ENCODE results near the gene LARP4.

LARP4 gene

GRCh38 chr12:50524621-50525020 is 123.9 kb downstream of the LARP4 start:
- no peaks in the 10 kb centered on the region for H3K36me3 ChIP-seq (ENCODE audit: control insufficient read depth, insufficient read depth, low read length)
- H3K4me3 ChIP-seq (ENCODE audit: low read length), result no peak overlapping the region
- H3K27me3 ChIP-seq (ENCODE audit: control insufficient read depth, insufficient read depth, low read length), result no peaks in the 10 kb centered on the region
- no peak overlapping the region for H3K27ac ChIP-seq (ENCODE audit: low read length)
- H3K4me1 ChIP-seq (ENCODE audit: control insufficient read depth, insufficient read depth, low read length), result peaks cover 2% of the 10 kb centered on the region; the same call in 1 of the 2 replicates
- DNase-seq (ENCODE audit: low read depth, low spot score), result no peak
- no peaks in the 10 kb centered on the region for H3K9me3 ChIP-seq (ENCODE audit: control insufficient read depth, insufficient read depth, low read length)
- no CpG with 5 or more reads among the region's 2 CpGs for WGBS (ENCODE audit: insufficient coverage, insufficient read length)

- Histone ChIP-seq H3K9me3 (ENCODE audit: control insufficient read depth, insufficient read depth, low read length) (no peaks in the 10 kb centered on the region), H3K4me3 (ENCODE audit: low read length) (no peak overlapping the region), H3K27ac (ENCODE audit: low read length) (no peak overlapping the region), H3K4me1 (ENCODE audit: control insufficient read depth, insufficient read depth, low read length) (peaks cover 2% of the 10 kb centered on the region; the same call in 1 of the 2 replicates), H3K27me3 (ENCODE audit: control insufficient read depth, insufficient read depth, low read length) (no peaks in the 10 kb centered on the region), H3K36me3 (ENCODE audit: control insufficient read depth, insufficient read depth, low read length) (no peaks in the 10 kb centered on the region)
- no CpG with 5 or more reads among the region's 2 CpGs for WGBS (ENCODE audit: insufficient coverage, insufficient read length)
- no peak for DNase-seq (ENCODE audit: low read depth, low spot score)
These were observed 124.7 kb downstream of the LARP4 start for GRCh38 chr12:50525422-50525821.

- Histone ChIP-seq H3K9me3 (ENCODE audit: control insufficient read depth, insufficient read depth, low read length) (no peaks in the 10 kb centered on the region), H3K4me1 (ENCODE audit: control insufficient read depth, insufficient read depth, low read length) (peaks cover 2% of the 10 kb centered on the region; the same call in 1 of the 2 replicates), H3K4me3 (ENCODE audit: low read length) (no peak overlapping the region), H3K27me3 (ENCODE audit: control insufficient read depth, insufficient read depth, low read length) (no peaks in the 10 kb centered on the region), H3K36me3 (ENCODE audit: control insufficient read depth, insufficient read depth, low read length) (no peaks in the 10 kb centered on the region), H3K27ac (ENCODE audit: low read length) (no peak overlapping the region)
- DNase-seq (ENCODE audit: low read depth, low spot score), result no peak
- no CpG with 5 or more reads among the region's 5 CpGs for WGBS (ENCODE audit: insufficient coverage, insufficient read length)
These were observed 126.7 kb downstream of the LARP4 start for GRCh38 chr12:50527359-50527726.

GRCh38 chr12:50528800-50529199 is 128.1 kb downstream of the LARP4 start:
- Histone ChIP-seq H3K36me3 (ENCODE audit: control insufficient read depth, insufficient read depth, low read length) (no peaks in the 10 kb centered on the region), H3K27ac (ENCODE audit: low read length) (no peak overlapping the region), H3K9me3 (ENCODE audit: control insufficient read depth, insufficient read depth, low read length) (no peaks in the 10 kb centered on the region), H3K4me3 (ENCODE audit: low read length) (no peak overlapping the region), H3K4me1 (ENCODE audit: control insufficient read depth, insufficient read depth, low read length) (peaks cover 2% of the 10 kb centered on the region; the same call in 1 of the 2 replicates), H3K27me3 (ENCODE audit: control insufficient read depth, insufficient read depth, low read length) (no peaks in the 10 kb centered on the region)
- no CpG with 5 or more reads among the region's 1 CpG for WGBS (ENCODE audit: insufficient coverage, insufficient read length)
- DNase-seq (ENCODE audit: low read depth, low spot score), result no peak

- Histone ChIP-seq H3K27me3 (ENCODE audit: control insufficient read depth, insufficient read depth, low read length) (no peaks in the 10 kb centered on the region), H3K9me3 (ENCODE audit: control insufficient read depth, insufficient read depth, low read length) (no peaks in the 10 kb centered on the region), H3K36me3 (ENCODE audit: control insufficient read depth, insufficient read depth, low read length) (no peaks in the 10 kb centered on the region), H3K27ac (ENCODE audit: low read length) (no peak overlapping the region), H3K4me1 (ENCODE audit: control insufficient read depth, insufficient read depth, low read length) (peaks cover 2% of the 10 kb centered on the region; the same call in 1 of the 2 replicates), H3K4me3 (ENCODE audit: low read length) (no peak overlapping the region)
- DNase-seq (ENCODE audit: low read depth, low spot score), result no peak
- WGBS (ENCODE audit: insufficient coverage, insufficient read length), result no CpG with 5 or more reads among the region's 3 CpGs
These were observed 128.7 kb downstream of the LARP4 start for GRCh38 chr12:50529345-50529744.
